GM18502 (cell line): ENCODE results near the gene FAM3B.

ENCODE experiments used
- ATAC-seq: cut with Tn5 transposase; IDR thresholded peaks from one replicate; pipeline ENCODE4 v1.9.1; 2021; ENCODE audit warnings: mild to moderate bottlenecking; ENCODE audit not compliant: unreplicated experiment, poor library complexity

FAM3B gene

DNA sequence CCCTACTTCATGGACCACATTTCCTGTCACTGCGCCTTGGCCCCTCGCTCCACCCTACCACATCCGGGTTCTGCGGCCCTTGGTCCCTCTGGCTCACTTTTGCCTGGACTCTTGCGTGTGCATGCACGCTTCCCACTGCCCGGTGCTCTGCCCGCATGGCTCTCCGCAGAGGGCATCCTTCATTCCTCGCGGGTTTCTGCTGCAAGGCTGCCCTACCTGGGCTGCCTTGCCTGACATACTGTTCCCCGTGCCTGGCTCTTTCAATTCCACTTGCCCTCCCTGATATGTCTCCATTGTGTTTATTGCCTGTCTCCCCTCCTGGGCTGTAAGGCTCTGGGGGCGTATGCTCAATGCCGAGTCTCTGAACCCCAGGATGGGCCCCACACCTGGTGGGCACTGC is 71.7 kb downstream of the FAM3B start:
- ATAC-seq = no peak

DNA sequence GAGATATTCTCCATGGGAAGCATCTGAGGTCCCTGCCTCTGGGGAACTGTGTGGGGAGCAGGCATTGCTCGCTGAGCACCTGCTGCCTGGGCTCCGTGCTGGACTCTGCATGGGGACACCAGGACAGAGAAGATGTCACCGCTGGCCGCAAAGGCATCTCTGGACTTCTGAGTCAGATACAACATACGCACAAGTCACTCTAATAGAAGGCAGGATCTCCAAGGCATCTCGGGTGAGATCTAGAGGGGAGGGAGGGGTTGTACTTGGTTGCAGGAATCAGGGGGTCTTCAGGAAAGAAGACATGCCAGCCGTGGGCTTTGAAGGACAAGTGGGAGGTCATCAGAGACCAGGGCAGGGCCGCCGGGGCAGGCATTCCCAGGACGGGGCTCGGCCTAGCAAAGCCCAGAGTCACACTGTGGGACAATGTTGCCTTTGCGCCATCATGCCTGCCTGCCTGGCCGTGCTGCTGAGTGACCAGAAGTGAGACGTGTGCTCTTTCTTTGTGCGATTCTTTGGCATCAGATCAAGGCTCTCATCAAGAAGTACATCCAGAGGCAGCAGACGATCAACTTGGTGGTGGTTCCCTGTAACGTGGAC is 73.5 kb downstream of the FAM3B start:
- no peak for ATAC-seq

DNA sequence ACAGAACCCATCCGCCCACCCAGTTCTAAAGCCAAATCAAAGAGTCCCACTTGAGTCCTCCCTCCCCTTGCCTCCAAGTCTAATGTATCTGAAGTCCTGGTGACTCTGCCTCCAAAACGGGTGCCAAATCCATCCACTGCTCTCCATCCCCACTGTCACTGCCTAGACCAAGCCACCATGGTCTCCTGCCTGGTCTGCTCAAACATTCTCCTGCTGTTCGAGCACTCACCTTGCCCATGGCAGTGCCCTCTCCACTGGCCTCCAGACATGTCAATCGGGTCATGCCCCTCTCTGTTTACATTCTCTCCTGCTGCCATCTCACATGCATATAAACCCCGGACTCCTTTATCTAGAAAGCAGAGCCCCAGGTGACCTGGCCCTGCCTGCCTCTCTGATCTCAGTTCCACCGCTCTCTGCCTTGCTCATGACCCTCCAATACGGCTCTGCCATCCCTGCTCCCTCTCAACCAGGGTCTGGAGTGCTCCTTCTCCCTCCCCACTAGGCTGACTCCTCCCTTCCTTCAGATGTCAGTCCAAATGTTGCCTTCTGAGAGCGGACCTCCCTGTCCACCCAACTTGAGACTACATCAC is 77.4 kb downstream of the FAM3B start:
- ATAC-seq = no peak

GRCh38 chr21:41396558-41397075 is 80.0 kb downstream of the FAM3B start:
- ATAC-seq = no peak

DNA sequence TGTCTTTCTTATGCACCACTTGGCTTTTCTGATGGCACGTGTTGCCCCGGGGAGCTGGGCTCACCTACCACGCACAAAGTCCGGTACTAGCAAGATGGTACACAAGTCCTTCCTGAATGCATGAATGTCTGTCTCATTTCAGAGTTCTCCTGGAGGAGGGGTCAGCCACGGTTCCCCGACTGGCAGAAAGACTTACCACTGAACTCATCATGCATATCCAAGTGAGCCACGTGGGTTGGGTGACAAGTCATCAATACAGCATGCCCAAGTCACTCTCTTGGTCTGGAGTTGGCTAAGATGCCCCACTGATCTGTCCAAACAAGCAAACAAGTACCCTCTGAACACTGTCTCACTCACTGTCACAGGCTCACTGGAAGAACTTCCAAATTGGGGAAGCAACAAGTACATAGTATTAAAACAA is 80.9 kb downstream of the FAM3B start:
- no peak for ATAC-seq

DNA sequence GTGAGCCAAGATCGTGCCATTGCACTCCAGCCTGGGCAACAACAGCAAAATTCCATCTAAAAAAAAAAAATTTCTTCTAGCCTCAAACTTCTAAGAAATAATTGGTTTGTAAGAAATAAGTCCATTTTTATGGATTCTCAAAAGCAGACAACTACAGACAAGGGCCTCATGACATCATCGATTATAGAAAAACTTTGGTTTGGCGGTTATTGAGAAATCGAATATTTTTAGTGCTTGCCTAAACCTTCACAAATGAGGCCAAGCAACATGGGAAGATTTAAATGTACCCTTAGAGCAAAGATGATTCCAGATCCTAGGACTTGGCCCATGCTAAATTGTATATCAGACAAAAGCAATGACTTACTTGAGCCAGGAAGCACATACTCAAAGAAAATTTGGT is 81.7 kb downstream of the FAM3B start:
- no peak for ATAC-seq

GRCh38 chr21:41398831-41399230 is 82.2 kb downstream of the FAM3B start:
- no peak for ATAC-seq

GRCh38 chr21:41399246-41399800 is 82.7 kb downstream of the FAM3B start:
- no peak for ATAC-seq

DNA sequence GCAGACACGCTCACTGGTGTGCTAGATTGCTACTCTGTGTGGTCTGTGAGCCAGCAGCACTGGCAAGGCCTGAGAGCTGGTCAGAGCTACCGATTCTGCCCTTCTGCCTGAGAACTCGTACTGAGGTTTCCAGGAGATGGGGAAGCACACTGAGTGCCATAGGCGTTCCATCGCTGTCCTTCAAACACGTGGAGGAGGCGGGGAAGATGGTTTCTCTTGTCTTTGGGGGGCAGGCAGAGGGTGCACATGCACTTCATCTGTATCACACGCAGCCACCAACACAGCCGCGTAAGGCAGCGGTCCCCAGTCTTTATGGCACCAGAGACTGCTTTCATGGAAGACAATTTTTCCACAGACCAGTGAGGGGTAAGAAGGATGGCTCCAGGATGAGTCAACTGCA is 85.6 kb downstream of the FAM3B start:
- ATAC-seq = no peak

- ATAC-seq = no peak
These were observed 86.2 kb downstream of the FAM3B start for GRCh38 chr21:41402796-41403195.

- no peak for ATAC-seq
These were observed 86.7 kb downstream of the FAM3B start for GRCh38 chr21:41403331-41403730.

- ATAC-seq = no peak
These were observed 87.4 kb downstream of the FAM3B start for GRCh38 chr21:41403966-41404365.

DNA sequence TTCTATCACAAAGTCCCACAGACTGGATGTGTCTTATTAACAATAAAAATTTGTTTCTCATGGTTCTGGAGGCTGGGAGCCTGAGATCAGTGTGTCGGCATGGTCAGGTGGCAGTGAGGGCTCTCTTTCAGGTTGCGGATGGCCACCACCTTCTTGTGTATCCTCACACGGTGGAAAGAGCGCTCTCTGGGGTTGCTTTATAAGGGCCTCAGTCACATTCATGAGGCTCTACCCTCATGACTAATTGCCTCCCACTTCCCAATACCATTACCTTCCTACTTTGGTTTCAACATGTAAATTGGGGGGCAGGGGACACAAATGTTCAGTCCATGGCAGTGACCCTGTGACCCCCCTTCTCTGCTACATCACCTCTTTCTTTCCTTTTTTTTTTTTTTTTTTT is 88.7 kb downstream of the FAM3B start:
- ATAC-seq = no peak

DNA sequence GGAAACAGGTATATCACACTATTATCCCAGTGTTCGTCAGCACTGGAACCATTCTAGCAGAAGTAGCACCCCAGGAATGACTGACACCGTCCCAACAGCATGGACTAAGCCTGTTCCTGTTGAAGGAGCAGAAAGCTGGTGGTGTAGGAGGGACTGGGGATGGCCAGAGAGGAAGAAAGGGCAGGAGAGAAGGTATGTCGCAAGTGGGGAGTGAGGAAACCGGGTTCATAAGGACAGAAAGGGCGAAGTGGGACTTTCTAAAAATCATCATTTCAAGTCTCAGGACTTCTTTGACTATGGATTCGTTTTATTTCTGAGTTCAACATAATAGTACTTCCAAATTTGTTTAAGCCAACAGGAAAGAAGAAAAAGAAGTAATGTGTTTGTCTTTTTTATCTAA is 89.7 kb downstream of the FAM3B start:
- ATAC-seq = no peak
